ENCODE data around the gene USP17L28.
"Not testable (repeated sequence)": the region's sequence is repeated elsewhere in the genome, so short reads cannot be mapped to it uniquely, and the experiment has no call there.

DNA sequence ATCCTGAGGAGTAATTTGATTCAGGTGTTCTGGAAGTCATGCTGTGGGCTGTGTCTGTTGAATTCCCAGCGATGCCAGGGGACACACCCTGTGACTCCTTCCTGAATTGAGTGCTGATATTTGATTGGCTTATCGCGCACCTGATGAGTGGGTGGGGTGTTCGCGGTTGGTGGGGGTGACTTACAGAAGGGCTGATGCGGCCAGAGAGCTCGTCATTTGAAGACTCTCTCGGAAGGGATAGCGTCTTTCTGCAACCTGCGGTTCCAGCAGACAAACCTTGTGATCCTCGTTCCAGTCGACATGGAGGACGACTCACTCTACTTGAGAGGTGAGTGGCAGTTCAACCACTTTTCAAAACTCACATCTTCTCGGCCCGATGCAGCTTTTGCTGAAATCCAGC lies 4.6 kb downstream of the USP17L28 start, which contains the start of gene USP17L29:
- TF ChIP-seq POLR2AphosphoS5 (IDR thresholded peaks at IDR 0.05); REST (IDR thresholded peaks at IDR 0.05; ENCODE audit: borderline replicate concordance); CTCF (IDR thresholded peaks at IDR 0.05; ENCODE audit: poor library complexity, severe bottlenecking); TAF1 (IDR thresholded peaks at IDR 0.05; ENCODE audit: low read depth); EP300 (conservative IDR thresholded peaks at IDR 0.05; ENCODE audit: poor library complexity, severe bottlenecking): not testable (repeated sequence)

All from neural cell (in vitro differentiated cells).